Activated naive CD8-positive, alpha-beta T cell treated with anti-CD3 and anti-CD28 coated beads, Interleukin-2, amount 10 ng/mL, durations not matched to agents 7 days and 5 days (primary cell): ENCODE data around the gene TSSK2. TPM values are rescaled to one million over a fixed set of nuclear protein-coding genes. Genes with fewer than 3 reads are reported as not detected.
"Not testable (repeated sequence)": the region's sequence is repeated elsewhere in the genome, so short reads cannot be mapped to it uniquely, and the experiment has no call there.

Experiments used
- ATAC-seq: fragments of 150-1000 bp; cut with Tn5 transposase; one replicate; pipeline ENCODE4 v1.10.0; 2021; ENCODE audit warnings: low read depth, moderate library complexity
- POLR2A ChIA-PET: fragments of 350-600 bp; sonication (Branson Sonifier 250); formaldehyde crosslinking; loops from one replicate; lab custom pipeline; 2021; ENCODE audit warnings: antibody characterized with exemption; lab: Charles Lee
- DNase-seq: peaks from one replicate; pipeline ENCODE4 v3.0.0; 2021
- H3K27ac Mint-ChIP-seq: one replicate; pipeline ENCODE4 v1.8.0; 2022; ENCODE audit warnings: mild to moderate bottlenecking, mixed read lengths
- H3K27me3 Mint-ChIP-seq: one replicate; pipeline ENCODE4 v1.8.0; 2022; ENCODE audit warnings: mild to moderate bottlenecking, moderate library complexity, mixed read lengths
- H3K36me3 Mint-ChIP-seq: one replicate; pipeline ENCODE4 v1.8.0; 2021; ENCODE audit warnings: mild to moderate bottlenecking, mixed read lengths
- H3K4me1 Mint-ChIP-seq: one replicate; pipeline ENCODE4 v1.8.0; 2021; ENCODE audit warnings: mixed read lengths
- H3K4me3 Mint-ChIP-seq: one replicate; pipeline ENCODE4 v1.8.0; 2022; ENCODE audit warnings: mild to moderate bottlenecking, moderate library complexity, mixed read lengths
- H3K9me3 Mint-ChIP-seq: one replicate; pipeline ENCODE4 v1.8.0; 2021; ENCODE audit warnings: mixed read lengths
- total RNA-seq, 2 experiments: library from RNA; stranded (reverse); gene quantifications; one replicate each; pipeline ENCODE4 v1.2.3, GENCODE V29; 2021

TSSK2 gene
- total RNA-seq, 2 experiments from 2014 or later = not detected

DNA sequence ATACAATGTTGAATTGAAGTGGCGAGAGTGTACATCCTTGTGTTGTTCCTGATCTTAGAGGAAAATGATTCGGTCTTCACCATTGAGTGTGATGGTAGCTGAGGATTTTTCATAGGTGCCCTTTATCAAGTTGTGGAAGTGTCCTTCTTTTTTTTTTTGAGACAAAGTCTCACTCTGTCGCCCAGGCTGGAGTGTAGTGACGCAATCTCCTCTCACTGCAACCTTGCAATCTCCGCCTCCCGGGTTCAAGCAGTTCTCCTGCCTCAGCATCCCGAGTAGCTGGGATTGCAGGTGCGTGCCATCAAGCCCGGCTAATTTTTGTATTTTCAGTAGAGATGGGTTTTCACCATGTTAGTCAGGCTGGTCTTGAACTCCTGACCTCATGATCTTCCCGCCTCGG lies 27.5 kb downstream of the TSSK2 start:
- POLR2A ChIA-PET, H3K9me3 Mint-ChIP-seq, H3K36me3 Mint-ChIP-seq, H3K27ac Mint-ChIP-seq, ATAC-seq, H3K4me3 Mint-ChIP-seq, DNase-seq, H3K4me1 Mint-ChIP-seq: not testable (repeated sequence)
- peaks cover 16% of the 10 kb centered on the region for H3K27me3 Mint-ChIP-seq

DNA sequence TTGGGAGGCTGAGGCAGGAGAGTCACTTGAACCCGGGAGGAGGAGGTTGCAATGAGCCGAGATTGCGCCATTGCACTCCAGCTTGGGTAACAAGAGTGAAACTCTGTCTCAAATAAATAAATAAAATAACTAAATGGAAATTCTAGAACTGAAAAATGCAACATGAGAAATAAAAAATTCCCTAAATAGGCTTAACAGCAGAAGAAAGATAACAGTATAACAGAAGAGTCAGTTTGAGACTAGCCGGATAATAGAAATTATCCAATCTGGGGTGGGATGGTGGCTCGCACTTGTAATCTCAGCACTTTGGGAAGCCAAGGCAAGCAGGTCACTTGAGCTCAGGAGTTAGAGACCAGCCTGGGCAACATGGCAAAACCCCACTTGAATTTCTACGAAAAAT lies 33.3 kb downstream of the TSSK2 start:
- no peak for DNase-seq
- no peak for ATAC-seq
- peaks cover 4% of the 10 kb centered on the region for H3K4me1 Mint-ChIP-seq
- H3K4me3 Mint-ChIP-seq = no peak overlapping the region
- peaks cover 43% of the 10 kb centered on the region for H3K27me3 Mint-ChIP-seq
- POLR2A ChIA-PET = no interaction called here
- H3K27ac Mint-ChIP-seq = no peak overlapping the region
- no peaks in the 10 kb centered on the region for H3K36me3 Mint-ChIP-seq
- H3K9me3 Mint-ChIP-seq = no peaks in the 10 kb centered on the region

DNA sequence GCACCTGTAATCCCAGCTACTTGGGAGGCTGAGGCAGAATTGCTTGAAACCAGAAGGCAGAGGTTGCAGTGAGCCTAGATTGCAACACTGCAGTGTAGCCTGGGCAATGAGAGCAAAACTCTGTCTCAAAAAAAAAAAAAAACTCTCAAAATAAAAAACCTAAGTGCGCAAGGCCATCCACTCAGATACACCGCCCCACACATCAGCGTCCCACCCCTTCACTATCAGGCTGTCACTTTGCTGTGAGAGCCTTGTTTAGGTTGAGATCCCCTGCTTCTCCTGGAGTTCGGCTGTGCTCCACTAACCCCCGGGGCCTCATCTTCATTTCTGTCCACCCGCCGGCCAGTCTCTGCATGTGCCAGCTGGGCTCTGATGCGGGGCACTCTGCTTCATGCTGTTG lies 35.3 kb downstream of the TSSK2 start:
- ATAC-seq (no peak), DNase-seq (no peak)
- Mint-ChIP-seq H3K9me3 (no peaks in the 10 kb centered on the region), H3K27me3 (peaks cover 53% of the 10 kb centered on the region), H3K36me3 (no peaks in the 10 kb centered on the region), H3K27ac (no peak overlapping the region), H3K4me1 (peaks cover 13% of the 10 kb centered on the region), H3K4me3 (no peak overlapping the region)
- POLR2A ChIA-PET = no interaction called here

DNA sequence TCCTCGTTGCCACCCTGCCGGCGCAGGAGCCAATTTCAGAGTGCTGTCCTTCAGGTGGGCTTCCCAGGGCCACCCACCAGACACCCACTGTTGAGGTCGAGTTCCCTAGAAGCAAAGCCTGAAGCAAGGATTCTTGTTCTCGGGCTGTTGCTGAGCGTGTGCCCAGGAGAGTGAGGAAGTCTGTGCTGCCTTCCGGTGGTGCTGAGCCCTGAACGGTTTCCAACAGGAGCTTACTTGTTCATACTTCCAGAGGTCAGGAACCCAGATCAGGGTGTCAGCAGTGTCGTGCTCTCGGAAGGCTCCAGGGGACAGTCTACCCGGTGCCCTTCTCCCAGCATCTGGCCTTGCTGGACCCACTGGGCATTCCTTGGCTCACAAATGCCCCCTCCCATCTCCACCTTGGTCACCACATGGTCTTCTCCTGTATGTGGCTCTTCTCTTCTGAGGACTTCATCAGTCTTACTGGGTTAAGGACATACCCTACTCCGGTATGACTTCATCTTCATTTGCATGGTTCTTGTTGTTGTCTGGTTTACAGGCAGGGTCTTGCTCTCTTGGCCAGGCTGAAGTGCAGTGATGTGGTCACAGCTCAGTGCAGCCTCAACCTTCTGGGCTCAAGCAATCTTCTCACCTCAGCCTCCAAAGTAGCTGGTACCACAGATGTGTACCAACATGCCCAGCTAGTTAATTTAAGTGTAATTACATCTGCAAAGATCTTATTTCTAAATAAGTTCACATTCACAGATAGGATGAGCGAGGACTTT lies 36.2 kb downstream of the TSSK2 start:
- Mint-ChIP-seq H3K4me1 (peaks cover 16% of the 10 kb centered on the region), H3K36me3 (no peaks in the 10 kb centered on the region), H3K9me3 (no peaks in the 10 kb centered on the region), H3K4me3 (no peak overlapping the region), H3K27ac (no peak overlapping the region), H3K27me3 (peaks cover 52% of the 10 kb centered on the region)
- POLR2A ChIA-PET = interaction anchor here (1.2 kb wide), 1 partner anchor 17 kb away, joined by 3 read pairs; the partner anchor contains the start of gene GSC2
- no peak for ATAC-seq
- no peak for DNase-seq

DNA sequence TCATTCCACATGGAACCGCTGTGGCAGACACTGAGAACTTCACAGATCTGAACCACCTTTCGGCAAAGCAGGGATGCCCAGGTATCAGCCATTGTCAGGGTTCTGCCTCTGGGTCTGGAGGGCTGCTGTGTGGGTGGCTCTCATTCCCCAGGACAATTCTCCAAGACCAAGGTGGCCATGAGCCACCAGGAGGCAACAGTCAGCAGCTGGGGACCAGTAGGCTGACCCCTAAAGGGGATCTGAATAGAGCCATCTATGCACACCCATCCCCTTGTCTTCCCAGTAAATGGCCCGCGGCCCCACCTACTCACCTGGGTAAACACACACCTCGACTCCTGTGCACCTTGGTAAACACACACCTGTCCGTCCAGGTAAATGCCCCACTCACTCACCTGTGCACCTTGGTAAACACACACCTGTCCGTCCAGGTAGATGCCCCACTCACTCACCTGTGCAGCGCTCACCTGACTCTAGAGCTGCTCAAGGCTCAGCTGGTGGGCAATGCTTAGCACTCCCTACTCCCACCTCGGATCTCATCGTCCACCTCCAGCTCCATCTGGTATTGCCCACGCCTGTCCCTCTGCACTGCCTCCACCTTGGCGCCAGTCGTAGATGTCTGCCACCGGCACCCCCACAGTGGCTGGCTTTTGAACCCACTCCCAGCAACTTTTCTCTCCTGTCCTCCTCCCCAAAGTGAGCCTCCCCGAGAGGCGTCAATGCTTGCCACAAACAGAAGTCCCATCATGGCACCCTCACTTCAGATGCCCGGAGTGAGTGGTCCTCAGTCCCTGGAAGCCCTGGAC lies 37.2 kb downstream of the TSSK2 start:
- no peak for DNase-seq
- Mint-ChIP-seq H3K4me3 (no peak overlapping the region), H3K4me1 (peaks cover 25% of the 10 kb centered on the region), H3K27ac (no peak overlapping the region), H3K36me3 (no peaks in the 10 kb centered on the region), H3K9me3 (no peaks in the 10 kb centered on the region), H3K27me3 (peaks cover 49% of the 10 kb centered on the region)
- ATAC-seq = no peak
- POLR2A ChIA-PET = interaction anchor here (1.2 to 1.4 kb wide), 2 partner anchors 10 to 18 kb away, joined by 3 to 4 read pairs; partner anchors contain the start of genes GSC2 and SLC25A1

DNA sequence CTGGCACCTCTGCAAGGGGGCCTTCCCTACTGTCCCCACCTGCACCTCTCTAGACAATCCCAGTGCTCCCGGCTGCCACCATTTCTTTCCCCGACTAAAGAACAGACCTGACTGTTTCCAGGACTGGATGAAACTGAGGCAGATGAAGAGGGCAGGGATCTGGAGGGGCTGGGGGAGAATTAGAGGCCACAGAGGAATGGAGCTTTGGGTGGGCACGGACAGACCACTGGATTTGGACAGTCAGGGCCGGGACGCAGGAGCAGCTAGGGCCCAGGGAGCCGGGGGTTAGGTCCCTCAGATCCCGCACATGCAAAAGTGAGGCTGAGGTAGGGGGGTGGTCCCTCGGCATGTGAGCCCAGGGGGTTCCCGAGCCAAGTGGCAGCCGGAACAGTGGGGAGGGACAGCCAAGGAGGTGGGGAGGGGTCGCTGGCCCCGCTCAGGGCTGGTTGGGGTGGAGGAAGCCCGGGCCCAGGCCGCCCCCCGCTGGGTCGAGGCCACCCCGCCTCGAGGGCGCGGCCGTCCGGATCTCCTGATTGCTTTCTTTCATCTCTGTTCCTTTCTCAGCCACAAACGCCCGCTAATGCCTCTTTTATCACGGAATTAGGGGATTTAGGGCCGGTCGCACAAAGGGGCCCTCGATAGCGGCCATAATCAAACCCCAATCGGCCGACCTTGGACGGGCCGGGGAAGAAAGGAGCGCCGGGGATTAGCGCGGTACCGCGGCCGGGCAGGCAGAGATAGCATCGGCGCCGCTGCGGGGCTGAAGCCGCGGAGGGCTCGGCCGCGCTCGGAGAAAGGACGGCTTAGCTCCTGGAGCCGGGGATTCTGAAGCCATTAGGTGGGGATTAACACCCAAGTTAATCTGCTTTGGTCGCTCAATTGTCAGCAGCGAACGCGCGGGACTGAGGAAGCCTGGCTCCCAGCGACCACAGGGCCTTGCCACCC lies 38.2 kb downstream of the TSSK2 start:
- Mint-ChIP-seq H3K4me1 (peaks cover 28% of the 10 kb centered on the region), H3K9me3 (no peaks in the 10 kb centered on the region), H3K27me3 (peaks cover 49% of the 10 kb centered on the region), H3K36me3 (no peaks in the 10 kb centered on the region), H3K4me3 (peak overlapping the region; percentile 60), H3K27ac (no peak overlapping the region)
- POLR2A ChIA-PET = interaction anchor here (0.5 to 1.4 kb wide), 3 partner anchors 9 to 25 kb away, joined by 3 to 4 read pairs (median 3); partner anchors contain the start of genes ESS2 and SLC25A1
- ATAC-seq = no peak
- no peak for DNase-seq

DNA sequence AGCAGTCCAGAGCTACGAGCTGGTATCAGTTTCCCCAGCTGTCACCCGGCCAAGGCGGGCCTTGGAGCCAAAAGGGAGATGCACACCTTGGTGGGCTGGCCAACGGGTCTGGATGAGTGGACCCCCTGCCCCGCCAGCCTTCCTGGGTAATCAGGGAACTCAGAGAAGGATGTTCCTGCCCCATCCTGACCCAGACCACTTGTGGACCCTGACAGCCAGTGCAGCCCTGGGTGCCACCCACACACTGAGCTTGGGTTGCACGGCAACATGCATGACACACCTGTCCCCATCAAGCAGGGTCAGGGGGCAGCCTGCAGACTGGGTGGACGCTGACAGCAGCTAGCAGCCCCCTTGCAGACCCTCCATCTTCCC lies 38.8 kb downstream of the TSSK2 start:
- Mint-ChIP-seq H3K4me1 (peaks cover 28% of the 10 kb centered on the region), H3K9me3 (no peaks in the 10 kb centered on the region), H3K27me3 (peaks cover 45% of the 10 kb centered on the region), H3K4me3 (peak overlapping the region; percentile 92), H3K27ac (no peak overlapping the region), H3K36me3 (no peaks in the 10 kb centered on the region)
- POLR2A ChIA-PET = interaction anchor here (0.5 to 1.4 kb wide), 3 partner anchors 8 to 25 kb away, joined by 3 to 4 read pairs (median 3); partner anchors contain the start of genes ESS2 and SLC25A1
- DNase-seq (no peak), ATAC-seq (no peak)

DNA sequence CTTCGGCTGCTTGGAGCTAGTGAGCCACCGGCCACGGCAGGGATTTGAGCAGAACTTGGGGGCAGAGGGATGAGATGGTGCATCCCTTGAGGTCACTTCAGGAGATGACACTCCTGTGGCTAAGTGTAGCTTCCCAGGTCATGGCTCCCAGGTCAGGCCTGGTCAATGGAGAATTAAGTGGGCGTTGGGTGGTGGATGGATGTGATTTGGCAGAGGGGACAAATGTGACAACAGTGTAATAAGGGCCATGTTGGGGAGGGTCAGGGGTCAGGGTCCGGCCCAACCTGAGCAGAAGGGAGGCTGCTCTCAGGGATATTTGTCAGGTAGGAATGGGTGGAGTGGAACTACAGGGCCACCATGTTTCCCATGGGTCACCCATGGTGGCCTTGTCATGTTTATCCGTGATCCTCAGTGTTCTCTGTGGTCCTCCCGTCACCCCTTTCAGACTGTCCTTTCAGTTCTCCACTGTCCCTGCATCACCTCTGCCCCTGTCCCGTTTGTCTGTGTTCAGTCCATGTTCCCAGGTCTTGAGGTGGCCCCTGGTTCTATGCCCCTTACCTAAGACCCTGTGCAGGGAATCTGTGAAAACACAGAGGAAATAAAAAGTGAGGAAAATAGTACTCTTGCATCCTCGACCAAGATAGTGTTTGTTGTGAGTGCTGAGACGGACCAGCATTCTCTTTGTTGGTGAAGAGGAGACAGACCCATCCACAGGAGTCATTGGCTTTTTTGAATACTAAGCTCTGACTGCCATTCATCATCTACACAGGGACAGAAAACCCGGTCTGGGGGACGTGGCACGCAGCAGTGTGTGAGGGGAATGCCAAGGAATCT lies 41.3 kb downstream of the TSSK2 start:
- Mint-ChIP-seq H3K4me1 (peaks cover 34% of the 10 kb centered on the region), H3K36me3 (no peaks in the 10 kb centered on the region), H3K4me3 (peak overlapping the region; percentile 92)

DNA sequence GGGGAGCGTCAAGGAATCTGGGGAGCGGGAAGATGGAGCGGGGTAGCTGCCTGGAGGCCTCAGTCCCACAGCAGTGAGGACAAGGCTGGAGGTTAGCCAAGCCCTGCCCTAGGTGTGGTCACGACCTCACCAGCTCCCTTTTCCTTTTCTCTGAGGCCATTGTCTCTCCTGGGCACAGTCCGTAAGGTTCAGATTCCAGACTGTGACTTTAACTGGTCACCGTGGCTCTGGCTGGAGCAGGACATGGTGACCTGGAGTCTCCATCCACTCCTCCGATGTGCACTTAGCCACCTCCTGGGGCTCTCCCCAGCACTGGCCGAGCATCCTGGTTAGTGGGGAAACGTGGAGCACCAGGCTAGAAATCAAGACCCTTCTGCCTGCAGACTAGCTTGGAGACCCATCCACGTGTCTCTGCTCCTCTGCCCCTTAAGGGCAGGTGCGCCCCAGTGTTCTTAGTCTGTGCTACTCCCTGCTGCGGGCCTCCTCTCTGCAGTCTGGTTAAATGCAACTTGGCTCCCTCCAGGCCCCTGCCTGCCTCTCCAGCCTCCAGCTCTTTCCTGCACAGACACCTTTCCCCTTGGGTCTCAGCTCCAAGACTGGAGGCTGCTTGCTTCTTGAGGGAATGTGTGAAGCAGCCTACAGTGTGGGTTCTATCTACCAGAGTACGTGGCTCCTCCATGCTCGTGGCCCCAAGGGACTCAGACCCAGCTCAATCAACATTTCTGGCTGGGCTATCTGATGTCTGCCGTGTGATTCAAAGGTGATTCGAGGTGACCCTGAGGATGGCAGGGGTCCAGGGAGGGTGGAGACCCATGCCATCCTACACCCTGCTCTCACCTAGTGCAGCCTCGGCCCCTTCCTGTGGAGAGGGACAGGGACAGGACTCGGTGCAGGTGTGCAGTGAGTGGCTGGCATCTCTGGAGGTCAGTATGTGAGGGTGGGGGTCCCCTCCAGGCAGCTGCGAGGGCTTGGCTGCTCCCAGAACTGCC lies 42.2 kb downstream of the TSSK2 start:
- Mint-ChIP-seq H3K4me1 (peaks cover 34% of the 10 kb centered on the region), H3K27ac (peak overlapping the region; percentile 92), H3K4me3 (peak overlapping the region; percentile 92), H3K36me3 (no peaks in the 10 kb centered on the region), H3K27me3 (peaks cover 21% of the 10 kb centered on the region), H3K9me3 (no peaks in the 10 kb centered on the region)
- DNase-seq (no peak), ATAC-seq (no peak)
- POLR2A ChIA-PET = interaction anchor here (0.8 to 2.4 kb wide), 3 partner anchors 25 to 306 kb away, joined by 3 to 7 read pairs (median 3); partner anchors contain the start of genes CDC45, DGCR2 and UFD1

More for the DNA sequence above, 41.3 kb downstream of the TSSK2 start:
- DNase-seq (no peak), ATAC-seq (no peak)
- peaks cover 30% of the 10 kb centered on the region for H3K27me3 Mint-ChIP-seq
- no peaks in the 10 kb centered on the region for H3K9me3 Mint-ChIP-seq
- POLR2A ChIA-PET = interaction anchor here (0.8 to 2.4 kb wide), 2 partner anchors 51 to 307 kb away, joined by 3 to 7 read pairs; partner anchors contain the start of genes CDC45, DGCR2 and UFD1
- peak overlapping the region; percentile 92 for H3K27ac Mint-ChIP-seq

DNA sequence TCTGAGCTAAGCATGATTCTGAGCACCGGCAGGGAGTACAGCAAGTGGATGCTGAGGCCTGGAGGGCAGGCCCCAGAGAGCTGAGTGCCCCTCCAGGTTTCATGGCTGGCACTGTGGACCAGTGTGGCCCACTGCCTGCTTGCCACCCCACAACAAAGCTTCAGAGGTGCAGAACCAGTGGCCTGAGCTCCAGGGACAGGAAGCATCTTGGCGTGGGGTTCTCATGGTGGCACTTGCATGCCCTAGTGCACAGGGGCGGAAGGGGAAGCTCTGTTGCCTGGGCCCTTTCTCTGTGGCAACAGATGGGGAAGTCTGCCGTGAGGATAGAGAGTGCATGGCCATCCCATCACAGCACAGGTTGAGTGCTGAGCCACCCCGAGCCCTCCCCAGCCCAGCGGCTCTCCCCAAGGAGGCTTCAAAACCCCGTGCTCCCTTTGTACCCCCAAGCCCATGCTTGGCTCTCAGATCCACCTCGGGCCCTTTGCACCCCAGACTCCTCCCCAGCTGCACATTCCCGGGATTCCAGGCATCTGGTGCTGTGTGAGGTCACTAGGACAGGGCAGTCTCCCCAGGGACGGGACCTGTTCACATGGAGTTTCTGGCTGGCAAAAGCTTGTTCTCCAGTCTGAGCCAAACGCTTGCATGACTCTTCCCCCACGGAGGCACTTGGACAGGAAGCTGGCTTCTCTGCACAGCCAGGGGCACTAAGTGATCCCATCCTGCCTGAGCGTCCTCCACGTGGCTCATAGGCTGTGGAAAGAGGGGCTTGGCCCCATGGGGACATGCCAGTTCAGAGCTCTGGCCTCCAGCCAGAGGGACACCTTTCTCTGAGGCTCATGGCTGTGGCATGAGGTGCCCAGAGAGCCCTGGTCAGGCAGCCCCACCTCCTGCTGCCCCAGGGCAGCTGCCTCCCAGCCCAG lies 43.3 kb downstream of the TSSK2 start:
- no peak overlapping the region for H3K4me3 Mint-ChIP-seq
- POLR2A ChIA-PET = interaction anchor here (1.3 to 2.4 kb wide), 3 partner anchors 9 to 53 kb away, joined by 3 to 7 read pairs (median 5); partner anchors contain the start of gene DGCR2
- DNase-seq (no peak), ATAC-seq (no peak)
- H3K4me1 Mint-ChIP-seq = peaks cover 33% of the 10 kb centered on the region
- peak overlapping the region; percentile 34 for H3K27ac Mint-ChIP-seq
- no peaks in the 10 kb centered on the region for H3K9me3 Mint-ChIP-seq
- H3K27me3 Mint-ChIP-seq = peaks cover 12% of the 10 kb centered on the region
- H3K36me3 Mint-ChIP-seq = no peaks in the 10 kb centered on the region
